ENCODE results near the gene RBM48. TPM values are rescaled to one million over a fixed set of nuclear protein-coding genes. Genes with fewer than 3 reads are reported as not detected.
A peak's percentile ranks its signal among the peaks of the same experiment; 100 is the strongest.

Gene RBM48
- polyA plus RNA-seq, 3 donors = 5.2 to 8.5 (median 6.1) TPM

DNA sequence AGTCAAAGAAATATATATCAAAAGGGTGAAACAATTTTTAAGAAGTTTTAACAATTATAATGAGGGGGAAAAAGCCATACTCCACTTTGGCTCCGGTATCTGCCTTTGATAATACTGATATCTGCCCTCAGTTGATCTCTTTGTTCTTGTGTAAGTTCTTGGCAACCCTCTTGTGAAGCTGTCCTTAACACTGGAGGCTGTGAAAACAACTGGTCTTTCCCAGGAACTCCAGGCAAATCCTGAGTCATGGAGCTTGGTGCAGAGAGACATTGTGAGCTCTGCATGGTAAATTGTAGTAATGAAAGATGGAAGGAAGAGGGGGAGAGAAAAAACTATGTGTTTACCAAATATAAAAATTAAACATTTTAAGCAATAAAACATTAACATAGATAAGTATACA is 39.0 kb upstream of the RBM48 start:
- Histone ChIP-seq H3K9ac (ENCODE audit: insufficient read depth, low read length, poor library complexity, severe bottlenecking) (no peak overlapping the region), H3K9me3 (replicated peaks in 1 of 2; ENCODE audit: control insufficient read depth in 1 of 2, insufficient read depth in 1 of 2, low read length in 2 of 2) (no peaks in the 10 kb centered on the region), H3K36me3 (replicated peaks in 1 of 2; ENCODE audit: control insufficient read depth in 1 of 2, insufficient read depth in 2 of 2, low read length in 2 of 2) (peaks cover 54 to 89% of the 10 kb centered on the region in 2 donors), H3K79me2 (ENCODE audit: insufficient read depth, low read length) (no peaks in the 10 kb centered on the region), H3K4me2 (replicated peaks; ENCODE audit: extremely low read depth, low read length, poor library complexity, severe bottlenecking) (no peak overlapping the region), H3K27ac (ENCODE audit: low read depth in 1 of 2, low read length in 2 of 2) (no peak overlapping the region), H3K4me3 (replicated peaks in 1 of 3; ENCODE audit: low read depth in 2 of 3, low read length in 3 of 3) (no peak overlapping the region), H2AFZ (ENCODE audit: insufficient read depth, low read depth, low read length, poor library complexity, severe bottlenecking) (no peak overlapping the region), H4K20me1 (ENCODE audit: insufficient read depth, low read length) (no peaks in the 10 kb centered on the region), H3K27me3 (ENCODE audit: control insufficient read depth in 2 of 2, insufficient read depth in 2 of 2, low read length in 2 of 2) (no peaks in the 10 kb centered on the region), H3K4me1 (ENCODE audit: control insufficient read depth in 1 of 2, insufficient read depth in 2 of 2, low read length in 2 of 2) (no peaks in the 10 kb centered on the region)
- intact Hi-C loops (cut with micrococcal nuclease) = no loop called here
- Mint-ChIP-seq H3K4me1 (no peaks in the 10 kb centered on the region), H3K9me3 (no peaks in the 10 kb centered on the region), H3K4me3 (no peak overlapping the region), H3K27ac (no peak overlapping the region), H3K36me3 (peaks cover 48 to 65% of the 10 kb centered on the region in 2 donors), H3K27me3 (ENCODE audit: low read depth in 3 of 3) (no peaks in the 10 kb centered on the region)
- WGBS (ENCODE audit: insufficient coverage) = 100% methylated on average over 1 of the region's 1 CpG
- DNase-seq = no peak
- TF ChIP-seq, protein P1, sequence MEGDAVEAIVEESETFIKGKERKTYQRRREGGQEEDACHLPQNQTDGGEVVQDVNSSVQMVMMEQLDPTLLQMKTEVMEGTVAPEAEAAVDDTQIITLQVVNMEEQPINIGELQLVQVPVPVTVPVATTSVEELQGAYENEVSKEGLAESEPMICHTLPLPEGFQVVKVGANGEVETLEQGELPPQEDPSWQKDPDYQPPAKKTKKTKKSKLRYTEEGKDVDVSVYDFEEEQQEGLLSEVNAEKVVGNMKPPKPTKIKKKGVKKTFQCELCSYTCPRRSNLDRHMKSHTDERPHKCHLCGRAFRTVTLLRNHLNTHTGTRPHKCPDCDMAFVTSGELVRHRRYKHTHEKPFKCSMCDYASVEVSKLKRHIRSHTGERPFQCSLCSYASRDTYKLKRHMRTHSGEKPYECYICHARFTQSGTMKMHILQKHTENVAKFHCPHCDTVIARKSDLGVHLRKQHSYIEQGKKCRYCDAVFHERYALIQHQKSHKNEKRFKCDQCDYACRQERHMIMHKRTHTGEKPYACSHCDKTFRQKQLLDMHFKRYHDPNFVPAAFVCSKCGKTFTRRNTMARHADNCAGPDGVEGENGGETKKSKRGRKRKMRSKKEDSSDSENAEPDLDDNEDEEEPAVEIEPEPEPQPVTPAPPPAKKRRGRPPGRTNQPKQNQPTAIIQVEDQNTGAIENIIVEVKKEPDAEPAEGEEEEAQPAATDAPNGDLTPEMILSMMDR (IDR thresholded peaks at IDR 0.05) = no peak

DNA sequence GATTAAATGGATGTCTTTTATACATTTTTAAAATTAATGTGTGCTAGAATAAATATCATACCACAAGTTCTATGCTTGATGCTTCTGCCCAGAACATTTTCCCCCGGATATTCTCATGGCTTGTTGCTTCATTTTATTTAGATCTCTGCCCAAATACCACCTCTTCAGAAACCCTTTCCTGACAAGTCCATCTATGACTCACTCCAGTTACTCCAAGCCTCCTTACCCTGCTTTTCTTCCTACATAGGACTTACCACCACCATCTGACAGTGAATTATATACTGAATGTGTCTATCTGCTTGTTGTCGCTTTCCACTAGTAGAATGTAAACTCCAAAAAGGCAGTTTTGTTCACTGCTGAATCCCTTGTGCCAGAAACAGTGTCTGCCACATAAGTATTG is 31.7 kb upstream of the RBM48 start:
- H3K9me3 Mint-ChIP-seq = no peaks in the 10 kb centered on the region
- Histone ChIP-seq H3K9ac (ENCODE audit: insufficient read depth, low read length, poor library complexity, severe bottlenecking) (no peak overlapping the region), H3K79me2 (ENCODE audit: insufficient read depth, low read length) (no peaks in the 10 kb centered on the region), H3K9me3 (replicated peaks in 1 of 2; ENCODE audit: control insufficient read depth in 1 of 2, insufficient read depth in 1 of 2, low read length in 2 of 2) (no peaks in the 10 kb centered on the region), H3K4me3 (replicated peaks in 1 of 3; ENCODE audit: low read depth in 2 of 3, low read length in 3 of 3) (no peak overlapping the region), H3K4me2 (replicated peaks; ENCODE audit: extremely low read depth, low read length, poor library complexity, severe bottlenecking) (no peak overlapping the region), H3K36me3 (replicated peaks in 1 of 2; ENCODE audit: control insufficient read depth in 1 of 2, insufficient read depth in 2 of 2, low read length in 2 of 2) (peaks cover 31 to 80% of the 10 kb centered on the region in 2 donors), H4K20me1 (ENCODE audit: insufficient read depth, low read length) (no peaks in the 10 kb centered on the region), H3K27me3 (ENCODE audit: control insufficient read depth in 2 of 2, insufficient read depth in 2 of 2, low read length in 2 of 2) (no peaks in the 10 kb centered on the region), H2AFZ (ENCODE audit: insufficient read depth, low read depth, low read length, poor library complexity, severe bottlenecking) (no peak overlapping the region), H3K4me1 (ENCODE audit: control insufficient read depth in 1 of 2, insufficient read depth in 2 of 2, low read length in 2 of 2) (no peaks in the 10 kb centered on the region), H3K27ac (ENCODE audit: low read depth in 1 of 2, low read length in 2 of 2) (no peak overlapping the region)
- no peak for DNase-seq
- H3K4me3 Mint-ChIP-seq = no peak overlapping the region
- WGBS (ENCODE audit: insufficient coverage) = 67% methylated on average over 1 of the region's 2 CpGs
- H3K36me3 Mint-ChIP-seq = peaks cover 57 to 67% of the 10 kb centered on the region in 2 donors
- intact Hi-C loops (cut with micrococcal nuclease) = no loop called here
- TF ChIP-seq, protein P1 (IDR thresholded peaks at IDR 0.05) = no peak
- H3K4me1 Mint-ChIP-seq = no peaks in the 10 kb centered on the region
- peak overlapping the region in 1 of 7 donors; percentile 7 for H3K27ac Mint-ChIP-seq
- H3K27me3 Mint-ChIP-seq (ENCODE audit: low read depth in 3 of 3) = no peaks in the 10 kb centered on the region
